Measurements from ENCODE around the gene INTS13.
"Not testable (repeated sequence)": the region's sequence is repeated elsewhere in the genome, so short reads cannot be mapped to it uniquely, and the experiment has no call there.

Gene INTS13

DNA sequence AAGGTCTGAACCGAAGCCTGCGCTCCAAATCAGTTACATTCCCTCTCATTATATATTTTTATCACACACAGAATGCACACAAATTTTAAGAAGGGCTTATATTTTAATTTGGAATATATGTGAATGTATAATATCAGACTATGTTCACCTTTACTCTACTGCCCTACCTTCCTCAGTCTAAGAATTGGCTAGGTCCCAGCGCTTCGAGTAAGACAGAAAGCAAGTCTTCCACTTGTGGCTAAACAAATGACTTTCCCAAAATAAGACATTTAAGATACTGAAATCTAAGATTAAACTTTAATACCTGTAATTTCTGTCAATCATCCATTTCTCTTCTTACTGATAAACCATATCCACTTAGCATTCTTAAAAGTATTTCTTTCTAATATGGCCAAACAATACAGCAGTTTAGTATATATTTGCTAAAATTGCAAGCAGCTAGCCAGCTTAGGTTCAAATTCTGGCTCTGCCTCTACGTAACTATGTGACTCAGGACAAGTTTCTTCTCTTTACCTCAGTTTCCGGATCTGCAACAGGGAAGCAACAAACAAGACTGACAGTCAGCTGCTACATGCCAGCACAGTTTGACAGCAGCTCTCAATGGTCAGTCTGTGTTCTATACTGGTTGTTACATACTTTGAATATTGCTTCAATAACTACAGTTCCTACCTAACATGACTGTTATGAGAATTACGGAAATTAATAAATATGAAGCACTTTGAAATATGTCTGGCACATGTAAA is 2.0 kb downstream of the INTS13 start:
- DNase-seq = no peak

DNA sequence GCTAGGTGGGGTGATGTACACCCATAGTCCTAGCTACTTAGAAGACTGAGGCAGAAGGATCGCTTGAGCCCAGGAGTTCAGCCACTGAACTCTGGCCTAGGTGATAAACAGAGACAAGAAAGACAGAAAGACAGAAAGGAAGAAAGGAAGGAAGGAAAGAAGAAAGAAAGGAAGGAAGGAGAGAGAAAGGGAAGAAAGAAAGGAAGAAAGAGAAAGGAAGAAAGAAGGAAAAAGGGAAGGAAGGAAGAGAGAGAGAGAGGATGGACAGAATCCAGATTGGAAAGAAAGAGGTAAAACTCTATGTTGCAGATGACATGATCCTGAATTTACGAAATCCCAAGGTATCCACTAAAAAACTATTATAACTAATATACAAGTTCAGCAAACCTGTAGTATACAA is 8.2 kb downstream of the INTS13 start:
- DNase-seq = no peak

GRCh38 chr12:26928661-26929060 is 9.1 kb downstream of the INTS13 start:
- no peak for DNase-seq

DNA sequence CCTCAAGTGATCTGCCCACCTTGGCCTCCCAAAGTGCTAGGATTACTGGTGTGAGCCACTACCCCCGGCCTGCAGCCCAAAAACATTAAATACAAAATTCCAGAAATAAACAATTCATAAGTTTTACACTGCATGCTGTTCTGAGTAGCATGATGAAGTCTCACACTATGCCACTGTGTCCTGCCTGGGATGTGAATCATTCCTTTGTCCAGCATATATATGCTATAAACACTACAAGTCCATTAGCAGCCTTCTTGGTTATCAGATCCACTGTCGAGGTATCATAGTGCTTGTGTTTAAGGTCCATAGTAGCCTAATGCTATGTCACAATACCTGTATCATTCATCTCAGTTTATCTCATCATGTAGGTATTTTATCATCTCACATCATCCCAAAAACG is 15.9 kb downstream of the INTS13 start:
- no peak for DNase-seq

DNA sequence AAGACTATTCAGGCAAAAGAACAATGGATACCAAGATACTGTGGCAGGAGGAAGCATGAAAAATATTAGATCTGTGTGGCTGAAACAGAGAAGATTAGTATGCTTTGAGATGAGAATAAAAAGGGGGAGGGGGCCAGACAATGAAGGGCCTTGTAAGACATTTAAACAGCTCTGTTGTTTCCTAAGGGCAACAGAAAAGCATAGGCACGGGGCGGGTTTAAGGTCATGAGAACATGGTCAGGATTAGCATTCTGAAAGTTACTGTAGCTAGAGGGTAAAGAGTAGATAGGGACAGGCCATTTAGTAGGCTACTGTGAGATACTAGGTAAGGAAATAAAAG is 18.6 kb downstream of the INTS13 start:
- DNase-seq = peak in 1 of 2 donors; percentile 12

DNA sequence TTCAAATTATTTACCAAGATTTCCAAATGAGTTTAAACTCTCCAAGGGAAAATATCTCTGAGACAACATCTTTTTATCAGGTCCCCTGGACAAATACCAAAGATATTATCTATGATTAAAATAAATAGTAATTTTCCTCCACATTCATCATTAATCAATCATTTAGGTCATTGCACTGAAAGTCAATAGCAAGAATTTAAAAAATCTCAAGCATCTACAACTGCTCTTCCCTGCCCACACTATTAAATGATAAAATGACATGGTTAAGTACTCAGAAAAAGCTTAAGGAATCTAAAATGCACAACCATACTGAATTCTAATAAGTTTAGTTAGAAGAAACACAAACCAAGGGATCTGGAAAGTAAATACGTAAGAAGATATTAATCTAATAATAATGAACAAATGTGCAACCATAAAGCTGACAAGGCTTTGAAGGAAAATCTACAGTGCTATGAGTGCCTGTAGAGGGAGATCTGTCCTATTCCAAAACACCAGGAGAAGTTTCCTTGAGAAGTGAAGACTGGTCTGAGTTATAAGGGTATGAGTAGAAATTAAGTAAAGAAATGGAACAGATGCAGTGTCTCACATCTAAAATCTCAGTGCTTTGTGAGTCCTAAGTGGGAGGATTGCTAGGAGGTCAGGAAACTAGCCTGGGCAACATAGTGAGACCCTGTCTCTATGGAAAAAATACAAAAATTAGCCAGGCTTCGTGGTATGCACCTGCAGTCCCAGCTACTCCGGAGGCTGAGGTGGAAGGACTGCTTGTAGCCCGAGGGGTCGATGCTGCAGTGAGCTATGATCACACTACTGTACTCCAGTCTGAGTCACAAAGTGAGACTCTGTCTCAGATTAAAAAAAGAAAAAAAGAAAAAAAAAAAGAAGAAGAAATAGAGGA is 19.2 kb downstream of the INTS13 start:
- peak in 1 of 2 donors; percentile 39 for DNase-seq

DNA sequence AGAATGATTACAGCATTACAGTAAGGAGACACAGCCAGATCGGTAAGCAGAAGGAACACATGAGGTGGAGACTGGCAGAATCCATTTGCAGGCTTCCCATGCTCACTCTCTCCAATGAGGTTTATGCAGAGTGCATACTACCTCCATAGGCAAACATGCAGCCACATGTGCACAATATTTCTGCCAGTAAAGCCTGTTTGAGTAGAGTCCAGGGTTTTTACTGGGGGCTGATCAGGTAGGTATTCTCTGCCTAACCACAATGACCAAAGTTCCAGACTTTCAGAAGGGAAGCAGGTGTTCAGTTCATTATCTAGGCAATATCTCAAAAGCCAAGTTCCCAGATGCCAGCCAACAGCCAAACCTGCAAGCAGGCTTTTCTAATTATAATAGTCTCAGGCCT is 31.1 kb downstream of the INTS13 start:
- DNase-seq = no peak

DNA sequence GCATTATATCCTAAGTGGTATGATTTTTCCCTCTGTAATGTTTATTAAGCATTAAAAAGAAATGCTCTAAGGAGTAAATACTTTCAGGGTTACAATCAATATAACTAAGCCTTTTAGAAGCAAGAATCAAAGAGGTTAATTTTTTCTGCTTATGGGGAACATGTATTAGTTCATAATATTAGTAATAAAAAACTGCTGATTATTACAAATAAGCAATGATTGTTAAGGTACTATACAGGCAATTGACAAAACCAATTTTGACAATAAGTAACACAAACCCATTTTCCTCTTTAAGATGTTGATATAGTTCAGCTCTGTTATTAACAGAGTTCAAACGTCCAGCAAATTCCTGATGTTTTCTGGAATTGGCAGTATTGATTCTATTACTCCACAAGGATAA is 31.8 kb downstream of the INTS13 start:
- DNase-seq = no peak

DNA sequence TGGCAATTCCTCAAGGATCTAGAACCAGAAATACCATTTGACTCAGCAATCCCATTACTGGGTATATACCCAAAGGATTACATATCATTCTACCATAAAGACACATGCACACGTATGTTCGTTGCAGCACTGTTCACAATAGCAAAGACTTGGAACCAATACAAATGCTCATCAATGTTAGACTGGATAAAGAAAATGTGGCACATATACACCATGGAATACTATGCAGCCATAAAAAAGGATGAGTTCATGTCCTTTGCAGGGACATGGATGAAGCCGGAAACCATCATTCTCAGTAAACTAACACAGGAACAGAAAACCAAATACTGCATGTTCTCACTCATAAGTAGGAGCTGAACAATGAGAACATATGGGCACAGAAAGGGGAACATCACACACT is 34.4 kb downstream of the INTS13 start:
- DNase-seq = not testable (repeated sequence)

GRCh38 chr12:26896913-26897312 is 40.9 kb downstream of the INTS13 start:
- no peak for DNase-seq

DNA sequence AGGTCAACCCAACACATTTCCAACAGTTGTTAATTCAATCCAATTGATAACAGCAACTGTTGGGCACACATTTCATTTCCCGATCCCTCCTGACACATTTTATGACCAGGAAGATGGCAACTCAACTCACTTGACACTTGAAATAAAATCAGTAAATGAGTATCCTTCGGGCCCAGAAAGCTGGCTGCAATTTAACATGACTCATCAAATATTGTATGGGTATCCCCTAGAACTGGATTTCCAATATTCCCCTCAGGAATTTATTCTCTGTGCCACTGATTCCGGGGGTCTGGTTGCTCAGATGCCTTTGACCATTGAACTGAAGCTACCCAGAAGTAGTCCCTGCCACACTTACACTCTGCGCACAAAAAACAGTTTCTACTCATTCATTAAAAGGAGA is 42.1 kb downstream of the INTS13 start:
- DNase-seq = no peak

DNA sequence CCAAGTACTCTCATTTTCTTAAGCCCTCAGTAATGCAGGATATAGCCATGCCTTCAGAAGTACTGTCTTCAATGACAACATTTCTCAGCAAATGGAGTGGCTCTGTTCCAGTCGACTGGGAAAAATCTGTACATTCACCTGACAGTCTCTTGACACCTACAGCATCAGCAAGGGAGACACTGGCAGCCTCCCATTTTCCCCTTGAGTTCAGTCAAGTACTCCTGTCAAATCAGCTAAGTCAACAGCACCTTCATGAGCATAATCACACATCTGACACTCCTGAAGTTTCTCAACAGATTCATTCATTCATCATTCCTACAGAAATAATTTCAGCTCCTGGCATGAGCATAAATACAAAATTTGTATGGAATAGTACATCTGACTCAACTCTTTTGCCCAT is 46.1 kb downstream of the INTS13 start:
- no peak for DNase-seq

GRCh38 chr12:26890784-26891183 is 47.0 kb downstream of the INTS13 start:
- DNase-seq = no peak

- DNase-seq = peak; percentile 77 to 85
Measured at GRCh38 chr12:26884765-26885576, 52.8 kb downstream of the INTS13 start.

- DNase-seq = no peak
Measured at GRCh38 chr12:26880625-26881024, 57.2 kb downstream of the INTS13 start.

- peak in 1 of 2 donors; percentile 26 for DNase-seq
Measured at GRCh38 chr12:26878661-26879119, 59.1 kb downstream of the INTS13 start.

GRCh38 chr12:26874501-26875296 is 63.1 kb downstream of the INTS13 start:
- no peak for DNase-seq

DNA sequence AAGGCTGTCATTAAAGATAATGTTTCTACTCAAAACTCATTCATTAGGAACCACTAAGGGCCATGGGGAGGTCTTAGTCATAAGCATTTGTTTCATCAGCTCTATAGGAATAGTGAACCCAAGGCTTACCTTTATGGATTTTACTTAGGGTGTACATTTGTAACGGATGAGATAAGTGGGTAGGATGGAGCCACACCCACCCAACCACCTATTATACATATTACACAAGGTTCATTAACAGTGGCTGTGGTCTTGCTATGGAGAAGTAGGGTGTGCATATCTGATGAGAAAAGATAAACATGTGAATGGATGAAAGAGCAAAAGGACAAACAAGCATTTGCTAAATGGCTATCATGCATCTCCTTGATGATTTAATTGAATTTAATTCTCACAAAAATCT is 65.2 kb downstream of the INTS13 start:
- no peak for DNase-seq

- DNase-seq = no peak
Measured at GRCh38 chr12:26871985-26872384, 65.8 kb downstream of the INTS13 start.

DNA sequence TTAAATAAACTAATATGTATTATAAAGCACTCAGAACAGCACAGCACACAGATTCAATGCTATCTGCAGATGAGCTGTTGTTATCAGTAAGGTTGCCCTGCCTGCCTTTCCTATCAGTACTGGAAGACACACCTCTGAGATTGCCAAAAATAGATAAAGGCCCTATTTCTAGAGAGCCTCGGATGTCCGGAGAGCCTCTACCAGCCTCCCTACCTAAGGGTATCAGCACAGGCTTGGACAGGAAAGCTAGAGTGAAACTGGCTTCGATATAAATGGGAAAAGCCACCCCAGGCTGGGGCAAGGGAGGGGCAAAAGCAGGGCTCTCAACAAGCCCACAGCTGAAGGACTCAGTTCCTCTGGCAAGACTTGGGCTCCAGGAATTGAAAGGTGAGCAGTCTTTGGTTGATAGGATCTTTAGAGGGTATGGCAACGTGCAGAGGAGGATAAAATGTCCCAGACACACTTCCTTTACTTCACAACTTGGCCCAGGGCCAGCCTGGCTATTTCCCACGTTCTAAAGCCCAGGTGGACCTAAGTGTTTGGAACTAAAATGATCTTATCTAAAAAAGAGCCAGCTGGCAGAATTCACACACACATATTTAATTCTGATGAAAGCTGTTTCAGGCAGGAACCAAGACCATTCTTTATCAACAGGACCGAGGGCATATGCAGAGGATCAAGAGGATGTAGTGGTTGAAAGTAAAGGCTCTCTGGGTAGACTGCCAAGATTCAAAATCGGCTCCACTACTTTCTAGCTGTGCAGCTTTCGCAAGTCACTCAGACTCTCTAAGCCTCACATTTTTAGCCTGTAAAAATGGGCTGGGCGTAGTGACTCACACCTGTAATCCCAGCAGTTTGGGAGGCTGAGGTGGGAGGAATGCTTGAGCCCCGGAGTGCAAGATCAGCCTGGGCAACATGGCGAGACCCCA is 67.0 kb downstream of the INTS13 start:
- no peak for DNase-seq

DNA sequence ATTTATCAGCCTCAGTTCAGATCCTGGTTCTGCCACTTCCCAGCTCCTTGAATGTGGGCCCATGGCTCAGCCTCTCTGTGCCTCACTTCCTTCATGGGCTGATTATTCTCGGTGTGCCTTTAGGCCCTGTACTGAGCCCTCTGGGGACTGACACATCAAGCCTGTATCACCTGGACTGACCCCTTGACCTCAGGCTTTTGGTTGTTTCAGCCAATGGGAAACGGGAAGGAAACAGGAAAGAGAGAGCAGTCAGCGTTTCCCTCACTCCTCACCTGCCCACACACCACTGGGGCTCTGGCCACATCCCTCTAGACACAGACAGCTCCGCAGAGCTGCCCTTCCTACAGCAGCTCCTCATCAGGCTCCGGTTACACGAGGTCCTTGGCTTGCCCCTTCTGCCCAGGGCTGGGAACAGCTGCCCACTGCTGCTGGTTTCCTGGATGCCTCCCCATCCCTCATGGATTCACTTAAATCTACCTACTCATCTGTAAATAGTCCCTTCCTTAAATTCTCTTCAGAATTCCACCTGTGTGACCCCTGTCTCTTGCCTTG is 67.8 kb downstream of the INTS13 start:
- no peak for DNase-seq

Data from hippocampal formation (tissue), 2 donors.